A673 (cell line): ENCODE results near the gene SCN10A.

ENCODE experiments used
- EZH2 ChIP-seq: fragments of 200-600 bp; sonication (generic); IDR thresholded peaks from 2 replicates; pipeline ENCODE4 v1.6.1; 2017; ENCODE audit warnings: borderline replicate concordance, low read depth, mild to moderate bottlenecking, mixed read lengths, antibody characterized with exemption, low read length; ENCODE audit not compliant: poor library complexity, severe bottlenecking
- TF ChIP-seq, protein P1 (sequence below): fragments of 300-800, 200-600 bp; sonication (generic); conservative IDR thresholded peaks from 2 replicates; pipeline ENCODE4 v1.5.1; 2017; ENCODE audit warnings: low read depth, mild to moderate bottlenecking, antibody characterized with exemption, low read length, moderate library complexity, mixed read lengths

DNA sequence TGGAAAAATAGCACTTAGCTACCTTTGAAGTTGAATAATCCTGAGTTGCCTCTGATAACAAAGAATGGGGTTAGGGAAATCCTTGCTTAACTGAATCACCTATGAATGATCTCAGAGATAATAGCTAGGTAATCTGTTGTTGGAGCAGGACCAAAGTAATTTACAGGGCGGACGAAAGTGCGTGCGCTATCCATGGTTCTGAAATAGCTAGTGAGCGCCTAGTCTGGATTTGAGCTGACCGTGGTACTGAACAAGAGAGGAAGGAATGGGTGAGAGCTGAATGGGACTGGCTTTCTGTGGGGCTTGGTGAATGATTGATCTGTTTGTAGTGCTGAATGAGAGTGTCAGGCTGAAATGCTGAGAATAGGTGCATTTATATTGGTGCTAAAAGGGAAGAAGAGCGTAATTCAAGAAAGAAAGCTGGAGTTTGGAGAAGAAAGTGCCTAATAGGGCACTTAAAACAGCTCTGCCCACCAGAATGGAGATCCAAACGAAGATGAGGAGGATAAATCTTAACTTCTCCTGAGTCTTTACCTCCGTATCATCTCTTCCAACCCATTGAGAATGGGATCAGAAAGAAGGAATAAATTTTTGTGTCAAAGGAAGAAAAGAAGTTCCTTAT lies 10.1 kb downstream of the SCN10A start:
- no peak for TF ChIP-seq EZH2
- TF ChIP-seq, protein P1, sequence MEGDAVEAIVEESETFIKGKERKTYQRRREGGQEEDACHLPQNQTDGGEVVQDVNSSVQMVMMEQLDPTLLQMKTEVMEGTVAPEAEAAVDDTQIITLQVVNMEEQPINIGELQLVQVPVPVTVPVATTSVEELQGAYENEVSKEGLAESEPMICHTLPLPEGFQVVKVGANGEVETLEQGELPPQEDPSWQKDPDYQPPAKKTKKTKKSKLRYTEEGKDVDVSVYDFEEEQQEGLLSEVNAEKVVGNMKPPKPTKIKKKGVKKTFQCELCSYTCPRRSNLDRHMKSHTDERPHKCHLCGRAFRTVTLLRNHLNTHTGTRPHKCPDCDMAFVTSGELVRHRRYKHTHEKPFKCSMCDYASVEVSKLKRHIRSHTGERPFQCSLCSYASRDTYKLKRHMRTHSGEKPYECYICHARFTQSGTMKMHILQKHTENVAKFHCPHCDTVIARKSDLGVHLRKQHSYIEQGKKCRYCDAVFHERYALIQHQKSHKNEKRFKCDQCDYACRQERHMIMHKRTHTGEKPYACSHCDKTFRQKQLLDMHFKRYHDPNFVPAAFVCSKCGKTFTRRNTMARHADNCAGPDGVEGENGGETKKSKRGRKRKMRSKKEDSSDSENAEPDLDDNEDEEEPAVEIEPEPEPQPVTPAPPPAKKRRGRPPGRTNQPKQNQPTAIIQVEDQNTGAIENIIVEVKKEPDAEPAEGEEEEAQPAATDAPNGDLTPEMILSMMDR: no peak
